Measurements from ENCODE around the gene COL24A1.

The COL24A1 gene

DNA sequence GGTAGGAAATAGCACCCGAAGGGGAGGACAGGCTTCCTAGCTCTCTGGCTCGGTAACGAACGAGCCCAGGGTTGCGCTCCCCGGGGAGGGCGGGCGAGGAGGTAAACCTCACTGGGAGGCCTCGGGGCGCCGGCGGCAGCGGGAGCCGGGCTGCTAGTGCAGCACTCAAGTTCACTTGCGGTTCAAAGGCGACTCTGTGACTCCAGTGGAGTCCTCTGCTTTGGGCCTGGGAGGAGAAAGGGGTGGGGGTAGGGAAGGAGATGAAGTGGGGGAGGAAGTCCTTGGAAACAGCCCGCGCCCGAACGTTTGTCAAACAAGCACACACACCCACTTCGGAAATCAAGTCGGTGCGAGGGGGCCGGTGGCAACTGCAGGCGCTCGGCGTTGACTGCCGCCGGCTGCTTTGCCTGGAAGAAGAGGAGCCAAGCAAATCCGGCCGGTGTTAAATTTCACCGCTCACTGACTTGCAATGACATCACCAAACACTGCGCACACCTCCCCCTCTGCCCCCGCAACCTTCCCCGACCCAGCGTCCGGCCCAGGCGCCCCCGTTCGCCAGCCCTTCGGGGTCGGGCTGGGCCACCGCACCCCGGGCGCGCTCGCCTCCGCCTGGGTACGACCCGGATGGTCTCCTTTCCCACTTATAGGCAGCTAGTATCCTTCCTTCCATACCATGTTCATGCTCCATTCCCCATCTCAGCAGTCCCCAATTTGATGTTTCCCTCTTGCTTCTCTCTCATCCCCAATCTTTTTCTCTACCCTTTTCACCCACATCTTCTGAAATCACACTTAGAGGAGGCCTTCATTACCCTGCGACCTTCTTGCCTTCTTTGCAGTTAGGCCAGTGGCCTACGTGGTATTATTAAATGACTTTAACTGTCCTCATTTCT is at the start of gene COL24A1:
COL24A1 (minus strand) TSS at position 207 of the 890 bp plus-strand sequence. CDS start 376 bp downstream, outside the sequence.
- no peak for DNase-seq (ENCODE audit: low read depth in 2 of 2)

- DNase-seq (ENCODE audit: low read depth in 2 of 2) = no peak
These were observed 49.2 kb upstream of the COL24A1 start for GRCh38 chr1:86205741-86206140.

GRCh38 chr1:86202552-86203340 is 46.2 kb upstream of the COL24A1 start:
- DNase-seq (ENCODE audit: low read depth in 2 of 2) = no peak

DNA sequence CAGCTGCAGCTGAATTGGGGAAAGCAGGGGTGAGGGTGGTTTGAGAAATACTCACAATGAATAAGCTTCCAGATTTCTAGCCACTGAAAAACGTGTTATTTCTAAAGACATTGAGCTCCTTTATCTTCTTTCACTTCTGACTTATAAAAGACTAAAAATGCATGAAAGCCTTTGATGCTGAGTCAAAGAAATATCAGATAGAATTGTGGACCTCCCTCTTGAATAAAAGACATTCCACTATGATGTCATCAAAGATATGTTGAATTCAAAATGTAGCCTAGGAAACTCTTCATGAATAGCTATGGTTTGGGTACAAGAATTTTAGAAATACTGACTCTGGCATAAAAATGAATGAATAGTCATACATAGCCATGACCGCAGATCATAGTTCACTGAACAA is 44.7 kb upstream of the COL24A1 start:
- no peak for DNase-seq (ENCODE audit: low read depth in 2 of 2)

GRCh38 chr1:86200901-86201300 is 44.3 kb upstream of the COL24A1 start:
- DNase-seq (ENCODE audit: low read depth in 2 of 2) = no peak

DNA sequence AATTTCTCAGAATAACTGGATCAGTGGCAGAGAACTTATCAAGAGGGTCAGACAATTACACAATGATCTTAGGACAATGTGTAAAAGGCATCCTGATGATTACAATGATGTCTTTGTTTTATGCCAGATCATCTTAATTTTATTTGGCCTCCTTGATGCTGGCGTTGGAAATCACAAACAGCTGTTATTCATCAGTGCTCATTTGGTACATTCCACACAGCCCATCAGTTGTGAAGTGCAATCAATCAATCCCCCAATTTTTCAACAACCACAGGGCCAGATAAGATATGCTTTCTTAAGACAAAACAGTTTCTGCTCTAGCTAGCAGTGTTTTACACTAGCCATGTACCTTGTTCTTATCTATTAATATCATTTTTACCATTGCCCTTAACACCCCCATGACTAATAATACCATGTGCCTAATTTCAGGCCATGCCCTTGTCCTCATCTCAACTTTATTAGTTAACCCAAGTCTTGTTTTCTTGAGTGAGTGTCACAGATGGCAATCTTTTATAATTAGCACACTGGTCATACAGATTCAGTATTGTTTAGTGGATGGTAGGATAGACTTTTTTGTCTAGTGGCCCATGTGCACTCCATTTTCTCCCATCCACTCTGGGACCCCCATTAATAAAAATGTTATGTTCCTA is 40.8 kb upstream of the COL24A1 start:
- DNase-seq (ENCODE audit: low read depth in 2 of 2) = no peak

GRCh38 chr1:86195281-86195680 is 38.7 kb upstream of the COL24A1 start:
- DNase-seq (ENCODE audit: low read depth in 2 of 2) = no peak

DNA sequence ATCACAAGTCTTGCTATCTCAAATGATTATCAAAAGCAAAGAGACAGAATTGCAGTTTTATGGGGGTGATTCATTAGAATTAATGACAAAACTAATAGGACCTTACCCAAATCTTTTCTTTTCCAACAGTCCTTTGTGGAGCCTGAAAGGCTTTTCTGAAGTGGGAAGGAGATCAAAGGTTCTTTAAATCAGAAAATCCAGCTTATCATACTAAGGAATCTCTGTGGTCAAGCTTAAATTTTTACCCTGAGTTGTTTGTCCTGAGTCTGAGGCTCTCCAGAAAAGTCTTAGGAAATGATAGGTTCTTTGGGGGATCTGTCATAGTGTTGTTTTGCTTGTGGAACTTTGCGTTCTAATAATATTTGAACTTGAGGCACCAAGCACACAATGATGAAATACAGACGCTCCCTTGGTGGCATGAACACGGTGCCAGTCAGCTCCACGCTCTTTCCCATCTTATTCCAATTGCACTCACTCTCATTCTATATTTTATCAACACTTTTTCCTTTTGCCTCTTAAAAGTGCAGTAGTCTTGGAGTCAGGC is 38.0 kb upstream of the COL24A1 start:
- DNase-seq (ENCODE audit: low read depth in 2 of 2) = no peak

DNA sequence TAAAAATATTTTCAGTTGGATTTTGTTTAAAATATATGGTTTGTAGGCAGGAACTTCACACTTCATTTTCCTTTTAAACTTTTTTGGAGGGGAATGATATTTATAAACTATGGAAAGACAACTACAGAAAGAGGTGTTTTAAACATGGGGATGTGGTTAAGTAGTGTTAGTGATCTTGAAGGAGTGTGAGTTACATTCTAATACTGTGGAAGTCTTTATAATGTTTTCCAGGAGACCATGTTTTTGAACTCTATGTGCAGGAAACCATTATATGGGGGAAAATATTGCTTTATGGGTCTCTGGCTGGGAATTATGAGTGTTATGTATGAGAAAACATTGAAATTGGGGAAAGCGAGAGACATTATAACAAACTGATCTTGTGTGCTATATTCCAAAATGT is 35.8 kb upstream of the COL24A1 start:
- no peak for DNase-seq (ENCODE audit: low read depth in 2 of 2)

- DNase-seq (ENCODE audit: low read depth in 2 of 2) = no peak
These were observed 35.4 kb upstream of the COL24A1 start for GRCh38 chr1:86191958-86192357.

DNA sequence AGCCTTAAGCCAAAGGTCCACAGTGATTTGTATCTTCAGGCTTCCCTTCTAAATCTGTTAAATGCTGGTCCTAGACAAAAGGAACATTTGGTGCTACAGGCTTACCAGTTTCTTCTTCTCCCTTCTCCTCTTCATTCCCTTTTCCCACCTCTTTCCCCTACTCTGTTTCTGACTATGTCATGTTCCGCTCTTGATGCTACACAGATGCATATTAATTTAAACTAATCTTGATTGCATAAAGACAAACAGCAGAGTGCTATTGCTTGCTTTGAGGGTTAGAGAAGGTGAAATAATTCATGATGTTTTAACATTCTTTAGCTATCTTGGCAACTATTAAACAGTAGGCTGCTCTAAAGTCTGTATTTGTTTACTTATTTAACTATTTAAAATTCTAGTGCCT is 34.3 kb upstream of the COL24A1 start:
- DNase-seq (ENCODE audit: low read depth in 2 of 2) = no peak

- no peak for DNase-seq (ENCODE audit: low read depth in 2 of 2)
These were observed 27.9 kb upstream of the COL24A1 start for GRCh38 chr1:86184426-86184825.

DNA sequence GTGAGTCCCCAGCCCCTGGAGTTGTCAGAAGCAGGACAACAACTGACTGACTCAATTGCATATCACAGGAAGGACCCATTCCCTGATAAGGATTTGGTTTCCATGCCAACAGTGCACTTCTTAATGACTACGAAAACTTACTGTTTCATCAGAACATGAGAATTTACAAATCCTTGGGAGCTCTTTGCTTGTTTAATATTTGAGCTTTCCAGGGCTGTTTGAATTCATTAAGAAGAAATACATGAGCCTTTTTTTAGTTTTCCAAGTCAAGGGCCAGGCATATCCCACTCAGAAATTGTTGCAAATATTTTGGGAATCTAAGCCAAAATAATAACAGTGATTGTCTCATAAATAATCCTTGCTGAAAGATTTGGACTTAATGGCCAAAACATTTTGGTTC is 27.2 kb upstream of the COL24A1 start:
- DNase-seq (ENCODE audit: low read depth in 2 of 2) = no peak

GRCh38 chr1:86176226-86176625 is 19.7 kb upstream of the COL24A1 start:
- DNase-seq (ENCODE audit: low read depth in 2 of 2) = no peak

GRCh38 chr1:86175756-86176155 is 19.2 kb upstream of the COL24A1 start:
- DNase-seq (ENCODE audit: low read depth in 2 of 2) = no peak

DNA sequence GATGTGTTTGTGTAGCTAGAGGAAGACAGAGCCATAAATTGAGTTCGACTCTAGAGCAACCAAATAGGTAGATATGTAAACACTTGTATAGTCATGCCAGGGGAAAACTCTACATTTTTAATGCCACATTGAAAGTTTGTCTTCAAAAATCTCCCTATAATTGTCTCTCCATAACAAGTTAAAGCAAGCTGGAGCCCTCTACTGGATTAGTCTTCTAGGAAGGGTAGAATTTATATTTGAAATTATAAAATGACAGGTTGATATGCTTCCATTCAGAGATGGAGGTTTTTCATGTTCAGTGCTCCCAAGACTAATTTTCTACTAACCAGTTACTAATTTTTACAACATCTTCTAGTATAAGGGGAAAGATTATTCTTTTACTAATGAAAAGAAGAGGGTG is 13.1 kb upstream of the COL24A1 start:
- DNase-seq (ENCODE audit: low read depth in 2 of 2) = no peak

- DNase-seq (ENCODE audit: low read depth in 2 of 2) = no peak
These were observed 3.2 kb upstream of the COL24A1 start for GRCh38 chr1:86159800-86160199.

GRCh38 chr1:86155807-86156565 is 586 bp downstream of the COL24A1 start:
- no peak for DNase-seq (ENCODE audit: low read depth in 2 of 2)

- no peak for DNase-seq (ENCODE audit: low read depth in 2 of 2)
These were observed 1.3 kb downstream of the COL24A1 start for GRCh38 chr1:86155051-86155806.

GRCh38 chr1:86154571-86155050 is 2.0 kb downstream of the COL24A1 start:
- DNase-seq (ENCODE audit: low read depth in 2 of 2) = no peak
